Measurements from ENCODE around the gene DRD2.

DNA sequence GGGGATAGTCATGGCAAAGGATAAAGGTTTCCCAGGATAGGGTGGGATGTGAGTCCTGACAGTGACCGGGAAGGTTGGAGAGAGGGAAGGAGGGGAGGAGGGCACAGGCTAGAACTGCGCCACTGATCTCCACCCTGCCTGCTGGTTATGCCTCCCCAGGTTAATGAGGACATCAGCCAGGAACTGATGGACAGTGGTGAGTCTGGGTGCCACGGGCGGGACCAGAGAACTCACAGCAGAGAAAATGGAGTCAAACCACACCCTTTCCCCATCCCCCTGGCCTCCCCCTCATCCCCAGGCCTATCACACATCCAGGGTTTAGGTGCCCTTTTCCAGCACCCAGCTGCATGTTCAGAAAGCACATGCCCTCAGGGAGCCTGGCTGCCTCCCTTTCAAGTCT lies 77.4 kb downstream of the DRD2 start:
- TF ChIP-seq POLR2AphosphoS5 (IDR thresholded peaks at IDR 0.05; ENCODE audit: low read depth, low read length) (no peak), POLR2A (IDR thresholded peaks at IDR 0.05; ENCODE audit: low read depth, low read length) (no peak), TAF1 (IDR thresholded peaks at IDR 0.05; ENCODE audit: borderline replicate concordance, low read depth, low read length) (no peak)

Measured in GM12892 (cell line).